ENCODE measurements around the gene PRKCSH.
A peak's percentile ranks its signal among the peaks of the same experiment; 100 is the strongest.
"Not testable (repeated sequence)": the region's sequence is repeated elsewhere in the genome, so short reads cannot be mapped to it uniquely, and the experiment has no call there.

Gene PRKCSH

GRCh38 chr19:11420429-11421370, 14.7 kb upstream of the PRKCSH start:
- peak; percentile 13 for DNase-seq

GRCh38 chr19:11421371-11422098, 13.9 kb upstream of the PRKCSH start:
- peak; percentile 43 for DNase-seq

GRCh38 chr19:11422163-11423065, 13.0 kb upstream of the PRKCSH start:
- peak; percentile 61 for DNase-seq

GRCh38 chr19:11423164-11423790, 12.2 kb upstream of the PRKCSH start:
- peak; percentile 30 for DNase-seq

GRCh38 chr19:11423791-11424181, 11.6 kb upstream of the PRKCSH start:
- no peak for DNase-seq

- DNase-seq: no peak
Observed at GRCh38 chr19:11425719-11426457, 9.5 kb upstream of the PRKCSH start.

GRCh38 chr19:11426656-11427055, 8.8 kb upstream of the PRKCSH start:
- no peak for DNase-seq

- DNase-seq: not testable (repeated sequence)
Observed at GRCh38 chr19:11433526-11433925, 1.9 kb upstream of the PRKCSH start.

GRCh38 chr19:11434703-11435056, 755 bp upstream of the PRKCSH start:
- DNase-seq: no peak

- peak; percentile 55 for DNase-seq
Observed at GRCh38 chr19:11435833-11436313, 438 bp downstream of the PRKCSH start.

- no peak for DNase-seq
Observed at GRCh38 chr19:11437955-11438354, 2.5 kb downstream of the PRKCSH start.

GRCh38 chr19:11444059-11444458, 8.6 kb downstream of the PRKCSH start:
- DNase-seq: no peak

- no peak for DNase-seq
Observed at GRCh38 chr19:11445141-11445540, 9.7 kb downstream of the PRKCSH start.

GRCh38 chr19:11446271-11446651, 10.8 kb downstream of the PRKCSH start:
- no peak for DNase-seq

- peak; percentile 61 for DNase-seq
Observed at GRCh38 chr19:11446652-11447301, 11.3 kb downstream of the PRKCSH start.

GRCh38 chr19:11447347-11448262, 12.2 kb downstream of the PRKCSH start:
- no peak for DNase-seq

- no peak for DNase-seq
Observed at GRCh38 chr19:11448410-11448809, 13.0 kb downstream of the PRKCSH start.

GRCh38 chr19:11448923-11449554, 13.6 kb downstream of the PRKCSH start:
- no peak for DNase-seq

- DNase-seq: no peak
Observed at GRCh38 chr19:11450570-11451326, 15.3 kb downstream of the PRKCSH start.
